Left lobe of liver (tissue), 2 donors: ENCODE measurements around the gene NPC2. TPM values are rescaled to one million over a fixed set of nuclear protein-coding genes. Genes with fewer than 3 reads are reported as not detected.
"Not testable (repeated sequence)": the region's sequence is repeated elsewhere in the genome, so short reads cannot be mapped to it uniquely, and the experiment has no call there.

ENCODE experiments used
- ATAC-seq: fragments of 200-7000 bp; cut with Tn5 transposase; one replicate; pipeline ENCODE4 v1.9.1; 2020; ENCODE audit warnings: mild to moderate bottlenecking, moderate library complexity
- DNase-seq: peaks from one replicate; pipeline ENCODE4 v3.0.0-alpha.2; 2020; ENCODE audit warnings: low spot score
- total RNA-seq: library from RNA; stranded (reverse); gene quantifications from one replicate; pipeline ENCODE4 v1.2.1, GENCODE V29; 2021
- donor health status: DM: no; HTN: no; CAD: no; lungs with moderate emphysema.
- donor health status: DM: no; HTN: yes; CAD: no.

NPC2 gene
- total RNA-seq, 1 donor from 2014 or later, result 35.4 TPM

GRCh38 chr14:74475678-74476077, 17.4 kb downstream of the NPC2 start:
- DNase-seq, result no peak
- ATAC-seq, result no peak

GRCh38 chr14:74474376-74474775, 18.7 kb downstream of the NPC2 start:
- ATAC-seq, result no peak
- no peak for DNase-seq

- ATAC-seq, result no peak
- no peak for DNase-seq
These were observed 20.5 kb downstream of the NPC2 start for GRCh38 chr14:74472601-74473000.

GRCh38 chr14:74469548-74470518, 23.3 kb downstream of the NPC2 start:
- no peak for DNase-seq
- ATAC-seq, result no peak

GRCh38 chr14:74468513-74468912, 24.6 kb downstream of the NPC2 start:
- ATAC-seq, result no peak
- DNase-seq, result no peak

DNA sequence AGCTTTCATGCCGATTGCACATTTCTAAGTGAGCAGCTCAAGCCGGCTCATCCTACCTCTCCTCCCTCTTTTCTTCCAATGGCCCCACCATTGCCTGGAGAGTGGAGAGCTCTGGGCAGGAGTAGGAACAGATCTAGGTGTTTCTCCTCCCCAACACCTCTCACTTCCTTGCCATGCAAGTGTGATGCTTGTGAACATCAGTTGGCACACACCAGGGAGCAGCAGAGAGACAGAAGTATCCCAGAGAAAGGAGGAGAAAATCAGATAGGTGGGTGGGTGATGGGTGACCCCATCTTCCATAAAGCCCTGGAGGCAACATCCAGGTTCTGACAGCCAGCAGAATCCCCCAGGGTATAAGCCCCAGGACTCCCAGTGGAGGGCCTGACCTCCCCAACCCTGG, 27.8 kb downstream of the NPC2 start:
- DNase-seq (no peak), ATAC-seq (no peak)

DNA sequence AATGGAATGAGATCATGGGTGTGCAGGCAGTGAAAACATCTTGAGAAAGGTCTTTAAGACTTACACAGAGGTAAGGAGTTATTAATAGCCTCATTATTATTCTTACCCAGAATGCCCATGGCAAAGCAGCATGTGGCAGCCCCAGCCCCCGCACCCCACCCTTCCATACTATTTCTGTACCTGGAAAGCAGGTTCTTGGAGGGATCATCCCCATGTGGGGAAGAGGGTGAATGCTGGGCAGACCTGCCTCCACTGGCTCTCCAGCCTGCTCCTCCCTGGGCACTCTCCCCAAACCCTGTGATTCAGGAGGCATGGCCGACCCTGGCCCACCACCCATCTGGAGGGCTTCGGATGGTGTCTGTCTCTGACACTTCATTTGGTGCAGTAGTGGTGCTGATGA, 28.3 kb downstream of the NPC2 start:
- ATAC-seq, result no peak
- DNase-seq, result no peak

GRCh38 chr14:74463697-74464096, 29.4 kb downstream of the NPC2 start:
- DNase-seq (no peak), ATAC-seq (no peak)

GRCh38 chr14:74462993-74463392, 30.1 kb downstream of the NPC2 start:
- ATAC-seq (no peak), DNase-seq (no peak)

DNA sequence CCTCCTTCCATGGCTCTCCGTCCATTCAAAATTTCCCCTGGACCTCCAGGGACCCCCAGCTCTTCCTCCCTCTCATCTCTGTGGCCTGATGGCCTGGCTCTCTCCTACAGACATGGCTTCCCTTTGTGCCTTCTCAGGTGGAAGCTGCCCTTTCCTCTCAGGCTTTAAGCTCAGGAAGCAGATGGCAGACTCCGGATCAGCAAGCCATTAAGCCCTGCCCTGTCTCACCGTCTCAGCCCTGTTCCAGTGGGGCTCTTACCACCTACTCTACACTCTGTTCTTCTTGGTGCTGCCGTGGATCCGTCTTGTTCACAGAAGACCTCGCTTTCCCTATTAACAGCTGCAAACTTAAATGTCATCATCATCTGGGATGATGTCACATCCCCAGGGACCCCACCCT, 33.1 kb downstream of the NPC2 start:
- peak; percentile 23 for DNase-seq
- no peak for ATAC-seq

GRCh38 chr14:74459289-74459946, 33.7 kb downstream of the NPC2 start:
- DNase-seq, result peak; percentile 39
- peak; percentile 49 for ATAC-seq

DNA sequence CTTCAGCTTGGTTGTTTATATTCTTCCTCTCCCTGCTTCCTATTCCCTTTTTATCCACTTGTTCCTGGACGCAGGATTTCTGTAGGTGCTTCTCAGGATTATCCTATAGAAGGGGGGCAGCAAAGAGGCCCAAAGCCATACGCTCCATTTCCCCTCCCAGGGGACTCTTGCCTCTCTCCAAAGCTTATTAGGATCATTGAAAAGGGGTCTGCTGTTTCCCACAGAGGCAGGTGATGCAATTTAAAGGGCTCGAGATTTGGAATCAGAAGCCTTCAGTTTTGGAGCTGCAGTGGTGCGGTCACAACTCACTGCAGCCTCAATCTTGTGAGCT, 35.6 kb downstream of the NPC2 start:
- no peak for DNase-seq
- no peak for ATAC-seq

DNA sequence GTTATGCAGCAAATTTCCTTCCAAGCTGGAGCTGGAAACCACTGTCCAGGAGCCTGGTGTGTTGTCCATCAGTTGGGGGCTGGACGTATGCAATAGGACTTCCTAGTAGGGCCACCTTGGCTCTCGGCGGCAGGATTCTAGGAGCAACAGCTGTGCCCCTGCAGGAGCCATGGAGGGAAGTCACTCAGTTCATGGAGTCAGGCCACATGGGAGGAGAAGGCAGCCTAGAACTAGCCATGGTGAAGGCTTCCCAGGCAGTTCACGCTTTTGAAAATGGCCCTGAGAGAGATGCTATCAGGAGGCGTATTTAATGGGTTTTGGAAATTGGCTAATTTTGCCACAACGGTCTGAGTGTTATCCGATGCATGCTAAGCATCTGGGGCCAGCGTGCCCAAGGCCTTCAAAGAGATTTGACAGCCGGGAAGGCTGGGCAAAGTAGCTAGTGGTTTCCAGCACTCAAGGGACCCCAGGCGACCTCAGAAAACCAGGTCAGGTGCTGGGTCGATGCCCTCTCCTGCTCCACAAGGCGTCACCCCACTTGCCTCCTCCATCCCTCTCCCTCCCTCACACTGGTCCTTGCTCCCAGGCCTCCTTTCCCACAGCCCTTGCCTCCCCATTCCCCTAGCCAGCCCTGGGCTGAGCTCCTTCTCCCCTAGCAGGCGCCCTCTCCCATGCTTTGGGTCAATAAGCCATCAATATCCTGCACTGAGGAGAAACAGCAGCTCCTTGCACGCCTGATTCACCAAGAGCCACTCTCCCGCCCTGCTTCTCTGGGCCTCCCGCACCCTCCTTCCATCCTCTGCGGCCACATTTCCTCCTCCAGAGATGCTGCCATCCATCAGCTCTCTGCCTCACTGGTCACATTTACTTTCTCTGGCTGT, 36.2 kb downstream of the NPC2 start:
- peak; percentile 10 for DNase-seq
- ATAC-seq, result no peak

- not testable (repeated sequence) for DNase-seq, ATAC-seq
These were observed 38.7 kb downstream of the NPC2 start for GRCh38 chr14:74454397-74454796.

- no peak for ATAC-seq
- no peak for DNase-seq
These were observed 48.2 kb downstream of the NPC2 start for GRCh38 chr14:74444866-74445265.

GRCh38 chr14:74442757-74443156, 50.3 kb downstream of the NPC2 start:
- no peak for DNase-seq
- ATAC-seq, result peak; percentile 86

GRCh38 chr14:74441113-74441512, 52.0 kb downstream of the NPC2 start:
- DNase-seq (no peak), ATAC-seq (peak; percentile 93)

DNA sequence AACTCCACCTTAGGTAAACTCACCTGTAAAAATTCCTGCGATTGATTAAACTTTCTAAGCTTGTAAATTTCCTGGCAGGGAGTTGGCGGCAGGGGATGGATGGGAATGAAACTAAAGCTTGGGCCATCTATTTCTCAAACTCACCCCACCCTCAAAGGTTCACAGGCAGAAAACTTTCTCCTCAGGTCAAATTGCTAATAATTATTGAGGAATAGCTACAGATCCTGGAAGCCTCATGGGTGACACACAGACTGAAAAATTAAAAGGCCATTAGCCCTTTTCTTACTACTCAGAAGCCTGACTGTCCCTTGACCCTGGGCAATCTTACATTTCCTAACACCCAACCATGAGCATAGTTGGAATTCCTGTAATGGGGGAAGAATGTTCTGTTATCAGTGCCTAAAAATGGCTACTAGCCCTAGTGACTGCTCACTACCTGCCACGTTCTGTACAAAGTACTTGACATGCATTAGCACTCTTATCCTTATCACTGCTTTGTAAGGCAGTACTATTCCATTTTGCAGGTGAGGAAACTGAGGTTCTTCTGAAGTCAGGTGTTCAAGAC, 54.7 kb downstream of the NPC2 start:
- DNase-seq, result no peak
- no peak for ATAC-seq

- no peak for ATAC-seq
- DNase-seq, result no peak
These were observed 55.5 kb downstream of the NPC2 start for GRCh38 chr14:74437496-74438053.

GRCh38 chr14:74434294-74434693, 58.8 kb downstream of the NPC2 start:
- DNase-seq (no peak), ATAC-seq (no peak)

GRCh38 chr14:74429991-74430390, 63.1 kb downstream of the NPC2 start:
- ATAC-seq (no peak), DNase-seq (peak; percentile 29)
